ENCODE results near the gene PKN3. TPM values are rescaled to one million over a fixed set of nuclear protein-coding genes. Genes with fewer than 3 reads are reported as not detected.

The PKN3 gene
- total and polyA plus RNA-seq, 9 of the 15 experiments (the other 6 are each of a cell fraction or from before 2014, with no cell fraction given), result 0.82 to 49.2 (median 19.7) TPM

- no peak for TF ChIP-seq ARID2 (IDR thresholded peaks at IDR 0.05)
- no peak for TF ChIP-seq EZH2 (IDR thresholded peaks at IDR 0.05; ENCODE audit: borderline replicate concordance, low read depth, low read length)
- 0 out of 2 replicates have a peak, but pooled peaks have one; percentile 55 for TF ChIP-seq MED1 (CRISPR knock-in tag; IDR thresholded peaks at IDR 0.05; ENCODE audit: borderline replicate concordance)
- no peak for TF ChIP-seq RBM22 (IDR thresholded peaks at IDR 0.05; ENCODE audit: low read depth, low read length, poor library complexity, severe bottlenecking)
- no peak for TF ChIP-seq ZNF24 (IDR thresholded peaks at IDR 0.05)
- no peak for TF ChIP-seq FOXJ2 (tag; IDR thresholded peaks at IDR 0.05)
- TF ChIP-seq ZNF655 (CRISPR knock-in tag; IDR thresholded peaks at IDR 0.05), result no peak
- TF ChIP-seq GTF2F1 (IDR thresholded peaks at IDR 0.05; ENCODE audit: low read depth, low read length), result no peak
- TF ChIP-seq MBD2 (IDR thresholded peaks at IDR 0.05; ENCODE audit: borderline replicate concordance, low read depth), result no peak
- TF ChIP-seq MGA (IDR thresholded peaks at IDR 0.05), result no peak
- TF ChIP-seq PHTF2 (CRISPR knock-in tag; IDR thresholded peaks at IDR 0.05), result no peak
- no peak for TF ChIP-seq FIP1L1 (IDR thresholded peaks at IDR 0.05; ENCODE audit: low read depth, low read length, poor library complexity, severe bottlenecking)
- no peak for TF ChIP-seq SIN3B (IDR thresholded peaks at IDR 0.05; ENCODE audit: low read depth)
- no peak for TF ChIP-seq SP2 (IDR thresholded peaks at IDR 0.05; ENCODE audit: extremely low read depth, low read depth, low read length, poor library complexity, severe bottlenecking)
- TF ChIP-seq ARID1B (IDR thresholded peaks at IDR 0.05), result no peak
- no peak for TF ChIP-seq SMAD1 (IDR thresholded peaks at IDR 0.05; ENCODE audit: low read depth, low read length, partially characterized antibody)
- no peak for TF ChIP-seq HDAC6 (IDR thresholded peaks at IDR 0.05; ENCODE audit: low read depth, low read length)
- no peak for TF ChIP-seq CHD2 (IDR thresholded peaks at IDR 0.05; ENCODE audit: low read depth, low read length)
Measured at GRCh38 chr9:128723352-128723865, 21.1 kb downstream of the PKN3 start (continued).

Measured in K562 (cell line).